GM19328 (cell line): ENCODE results near the gene C16orf54.
"Not testable (repeated sequence)": the region's sequence is repeated elsewhere in the genome, so short reads cannot be mapped to it uniquely, and the experiment has no call there.

Experiments
- ATAC-seq: cut with Tn5 transposase; IDR thresholded peaks from one replicate; pipeline ENCODE4 v1.9.1; 2021; ENCODE audit warnings: mild to moderate bottlenecking, moderate library complexity; ENCODE audit not compliant: unreplicated experiment

The C16orf54 gene

GRCh38 chr16:29743475-29743826 is 2.3 kb downstream of the C16orf54 start:
- ATAC-seq: no peak

GRCh38 chr16:29742683-29743275 is 3.0 kb downstream of the C16orf54 start:
- no peak for ATAC-seq

GRCh38 chr16:29740630-29741015 is 5.2 kb downstream of the C16orf54 start:
- ATAC-seq: not testable (repeated sequence)

GRCh38 chr16:29739927-29740629 is 5.7 kb downstream of the C16orf54 start:
- not testable (repeated sequence) for ATAC-seq

- no peak for ATAC-seq
These were observed 7.3 kb downstream of the C16orf54 start for GRCh38 chr16:29738514-29738913.

GRCh38 chr16:29737713-29738112 is 8.1 kb downstream of the C16orf54 start:
- no peak for ATAC-seq

GRCh38 chr16:29736764-29737163 is 9.0 kb downstream of the C16orf54 start:
- no peak for ATAC-seq

GRCh38 chr16:29736112-29736511 is 9.7 kb downstream of the C16orf54 start:
- ATAC-seq: no peak

- ATAC-seq: no peak
These were observed 11.0 kb downstream of the C16orf54 start for GRCh38 chr16:29734786-29735185.

- ATAC-seq: not testable (repeated sequence)
These were observed 13.8 kb downstream of the C16orf54 start for GRCh38 chr16:29731768-29732601.

GRCh38 chr16:29730649-29731048 is 15.1 kb downstream of the C16orf54 start:
- no peak for ATAC-seq

GRCh38 chr16:29729116-29729521 is 16.7 kb downstream of the C16orf54 start:
- ATAC-seq: no peak

GRCh38 chr16:29727452-29727851 is 18.3 kb downstream of the C16orf54 start:
- ATAC-seq: no peak

- ATAC-seq: no peak
These were observed 18.9 kb downstream of the C16orf54 start for GRCh38 chr16:29726845-29727377.

GRCh38 chr16:29721167-29721879 is 24.5 kb downstream of the C16orf54 start:
- not testable (repeated sequence) for ATAC-seq

- ATAC-seq: no peak
These were observed 25.1 kb downstream of the C16orf54 start for GRCh38 chr16:29720703-29721102.

GRCh38 chr16:29719063-29719462 is 26.7 kb downstream of the C16orf54 start:
- ATAC-seq: no peak

- ATAC-seq: no peak
These were observed 28.7 kb downstream of the C16orf54 start for GRCh38 chr16:29717113-29717512.

- no peak for ATAC-seq
These were observed 30.8 kb downstream of the C16orf54 start for GRCh38 chr16:29714972-29715371.

GRCh38 chr16:29714396-29714795 is 31.4 kb downstream of the C16orf54 start:
- no peak for ATAC-seq

- ATAC-seq: no peak
These were observed 33.0 kb downstream of the C16orf54 start for GRCh38 chr16:29712809-29713208.
